HFF-Myc (cell line): ENCODE results near the gene SERPINB4.

Experiments
- DNase-seq: peaks from one replicate; pipeline ENCODE4 v3.0.0-alpha.2; 2011; ENCODE audit warnings: low read depth; ENCODE audit errors: extremely low read depth
- H3K4me3 ChIP-seq: replicated peaks from 2 replicates; pipeline ENCODE4 v1.5.1; 2011; ENCODE audit warnings: low read depth, mild to moderate bottlenecking, control low read depth, low read length
- CTCF ChIP-seq: IDR thresholded peaks from 2 replicates; pipeline ENCODE4 v1.5.1; 2012; ENCODE audit warnings: mild to moderate bottlenecking, low read depth, low read length, control low read depth; ENCODE audit errors: missing control alignments

The SERPINB4 gene

DNA sequence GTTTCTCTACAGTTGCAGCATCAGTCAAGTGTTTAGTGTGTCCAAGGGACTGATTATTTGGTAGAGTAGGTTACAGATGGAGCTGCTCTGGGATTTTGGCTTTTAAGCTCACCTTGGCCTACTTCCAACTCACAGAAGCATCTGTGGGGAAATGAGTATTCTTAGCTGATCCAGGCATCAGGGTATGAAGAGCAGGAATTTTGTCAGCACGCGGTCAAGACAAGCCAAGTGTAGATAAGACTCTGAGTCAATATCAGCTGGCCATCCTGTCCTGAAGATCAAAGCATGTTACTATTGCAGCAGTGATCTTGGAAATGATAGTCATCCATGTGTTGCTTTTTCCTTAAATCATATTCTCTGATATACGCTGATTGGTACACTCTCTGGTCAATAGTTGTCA lies 24.4 kb downstream of the SERPINB4 start:
- no peak overlapping the region for H3K4me3 ChIP-seq
- no peak for TF ChIP-seq CTCF

DNA sequence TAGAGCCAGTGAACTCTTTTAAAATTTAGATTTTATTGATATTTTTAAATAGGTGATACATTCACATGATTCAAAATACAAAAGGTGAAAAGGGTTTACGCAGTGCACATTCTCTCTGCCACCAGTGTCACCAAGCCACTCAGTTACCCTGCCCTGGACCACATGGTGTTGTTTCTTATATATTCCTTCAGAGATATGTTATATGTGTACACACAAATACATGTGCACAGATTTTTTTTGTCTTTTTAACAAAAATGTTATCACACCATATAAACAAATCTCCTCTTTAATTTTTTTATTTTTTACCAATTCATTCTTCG lies 26.2 kb downstream of the SERPINB4 start:
- H3K4me3 ChIP-seq, result no peak overlapping the region
- no peak for TF ChIP-seq CTCF
- DNase-seq, result no peak

More for the DNA sequence above, 24.4 kb downstream of the SERPINB4 start:
- DNase-seq, result no peak

DNA sequence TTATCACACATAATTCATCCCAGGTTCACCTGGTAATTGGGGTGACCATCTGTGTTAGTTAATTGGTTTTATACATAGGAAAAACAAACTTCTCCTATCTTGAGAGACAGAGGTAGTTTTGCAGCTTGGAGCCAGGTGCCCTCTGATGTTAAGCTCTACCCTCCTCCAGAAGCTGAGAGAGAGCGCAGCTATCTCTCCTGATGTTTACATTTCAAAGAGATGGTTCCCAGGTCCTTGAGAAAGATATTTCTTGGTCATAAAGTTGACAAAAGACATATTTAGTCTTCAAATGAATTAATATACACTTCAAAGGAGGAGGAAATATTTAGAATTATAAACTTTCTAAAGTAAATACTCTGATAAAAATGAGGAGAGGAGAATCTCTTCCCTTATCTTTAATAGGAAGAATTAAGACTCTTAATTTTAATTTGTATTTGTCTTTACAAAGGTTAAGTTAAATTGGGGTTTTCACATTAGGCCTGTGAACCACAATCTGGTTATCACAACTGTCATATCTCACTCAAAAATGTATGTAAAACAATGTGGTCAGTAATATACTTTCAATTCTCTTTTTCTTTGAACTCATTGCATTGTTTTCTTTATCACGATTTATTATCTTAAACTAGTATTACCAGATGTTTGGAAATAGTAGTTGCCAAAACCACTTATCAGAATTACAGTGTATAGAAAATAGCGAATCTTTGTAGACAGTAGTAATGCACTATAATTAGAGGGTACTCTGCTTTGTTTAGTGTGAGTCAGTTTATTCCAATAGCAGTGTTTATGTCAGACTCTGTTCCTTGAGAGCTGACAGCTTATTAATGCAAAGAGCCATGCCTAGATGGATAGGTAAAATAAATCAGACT lies 26.8 kb downstream of the SERPINB4 start:
- no peak for DNase-seq
- TF ChIP-seq CTCF, result no peak
- H3K4me3 ChIP-seq, result no peak overlapping the region

DNA sequence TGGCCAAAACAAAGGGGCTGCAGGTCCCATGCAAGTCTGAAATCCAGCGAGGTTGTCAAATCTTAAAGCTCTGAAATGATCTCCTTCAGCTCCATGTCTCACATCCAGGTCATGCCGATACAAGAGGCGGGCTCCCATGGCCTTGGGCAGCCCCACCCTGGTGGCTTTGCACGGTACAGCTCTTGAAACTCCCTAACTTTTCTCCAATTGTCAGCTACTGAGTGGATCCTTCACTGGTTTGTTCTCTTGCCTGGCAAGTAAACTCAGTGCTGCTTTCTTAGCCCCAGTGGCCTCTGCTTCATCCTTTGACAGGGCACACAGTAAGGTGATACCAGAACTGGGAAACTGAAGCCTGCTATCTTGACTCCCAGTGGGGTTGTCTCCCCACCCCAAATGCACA lies 30.6 kb downstream of the SERPINB4 start:
- no peak for TF ChIP-seq CTCF
- DNase-seq, result no peak
- no peak overlapping the region for H3K4me3 ChIP-seq

- TF ChIP-seq CTCF, result no peak
- no peak for DNase-seq
- no peak overlapping the region for H3K4me3 ChIP-seq
Observed at GRCh38 chr18:63606526-63606925, 37.5 kb downstream of the SERPINB4 start.

DNA sequence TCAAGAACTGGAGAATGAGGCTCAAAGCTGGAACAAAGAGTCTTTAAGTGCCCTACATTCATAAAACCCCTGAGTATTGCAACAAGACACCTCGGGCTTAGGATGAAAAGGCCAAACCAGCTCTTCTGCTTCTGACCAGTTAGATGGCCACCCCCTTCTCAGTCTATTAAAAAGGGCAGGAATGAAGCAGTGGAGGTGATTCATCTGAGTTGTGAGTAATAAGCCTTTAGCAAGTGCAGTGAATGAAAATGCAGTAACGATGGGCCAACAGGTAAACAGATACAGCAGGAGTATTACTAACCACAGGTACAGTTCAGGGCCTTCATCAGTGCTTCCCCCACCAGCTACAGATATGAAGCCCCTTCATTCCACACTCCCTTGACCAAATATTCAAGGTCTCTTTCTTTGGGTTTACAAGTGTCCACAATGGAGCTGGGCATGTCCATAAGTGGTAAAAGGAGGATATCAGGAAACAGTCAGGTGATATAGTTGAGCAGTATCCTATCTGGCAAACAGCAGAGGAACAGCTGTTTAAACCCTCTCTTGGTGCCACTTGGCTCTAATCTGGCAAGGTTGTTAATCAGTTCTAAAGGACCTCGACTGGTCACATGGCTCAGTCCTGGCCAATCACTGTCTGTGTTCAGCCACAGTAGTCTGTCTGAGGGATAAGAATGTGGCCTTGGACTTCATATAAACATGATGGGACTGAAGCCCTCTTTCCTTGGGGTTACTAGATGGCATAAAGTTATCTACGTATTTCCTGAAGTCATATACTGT lies 39.1 kb downstream of the SERPINB4 start:
- DNase-seq, result peak; percentile 15
- no peak overlapping the region for H3K4me3 ChIP-seq
- TF ChIP-seq CTCF, result no peak
